ENCODE data around the gene UBE2K.

- TF ChIP-seq, protein P1, sequence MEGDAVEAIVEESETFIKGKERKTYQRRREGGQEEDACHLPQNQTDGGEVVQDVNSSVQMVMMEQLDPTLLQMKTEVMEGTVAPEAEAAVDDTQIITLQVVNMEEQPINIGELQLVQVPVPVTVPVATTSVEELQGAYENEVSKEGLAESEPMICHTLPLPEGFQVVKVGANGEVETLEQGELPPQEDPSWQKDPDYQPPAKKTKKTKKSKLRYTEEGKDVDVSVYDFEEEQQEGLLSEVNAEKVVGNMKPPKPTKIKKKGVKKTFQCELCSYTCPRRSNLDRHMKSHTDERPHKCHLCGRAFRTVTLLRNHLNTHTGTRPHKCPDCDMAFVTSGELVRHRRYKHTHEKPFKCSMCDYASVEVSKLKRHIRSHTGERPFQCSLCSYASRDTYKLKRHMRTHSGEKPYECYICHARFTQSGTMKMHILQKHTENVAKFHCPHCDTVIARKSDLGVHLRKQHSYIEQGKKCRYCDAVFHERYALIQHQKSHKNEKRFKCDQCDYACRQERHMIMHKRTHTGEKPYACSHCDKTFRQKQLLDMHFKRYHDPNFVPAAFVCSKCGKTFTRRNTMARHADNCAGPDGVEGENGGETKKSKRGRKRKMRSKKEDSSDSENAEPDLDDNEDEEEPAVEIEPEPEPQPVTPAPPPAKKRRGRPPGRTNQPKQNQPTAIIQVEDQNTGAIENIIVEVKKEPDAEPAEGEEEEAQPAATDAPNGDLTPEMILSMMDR (IDR thresholded peaks at IDR 0.05; ENCODE audit: insufficient read depth, low read length, poor library complexity, severe bottlenecking) = no peak
- no peak for TF ChIP-seq EZH2phosphoT487 (conservative IDR thresholded peaks at IDR 0.05; ENCODE audit: low read length)
These were observed 8.4 kb downstream of the UBE2K start for GRCh38 chr4:39706334-39706733.

All from SU-DHL-6 (cell line).